ENCODE results near the gene ENDOV.
A peak's percentile ranks its signal among the peaks of the same experiment; 100 is the strongest.

ENDOV gene

GRCh38 chr17:80482058-80482318, 67.0 kb downstream of the ENDOV start:
- DNase-seq = no peak
- Histone ChIP-seq H3K27me3 (peaks cover 25% of the 10 kb centered on the region), H3K4me3 (ENCODE audit: low read depth, low read length) (no peak overlapping the region), H3K4me1 (peaks cover 18% of the 10 kb centered on the region), H3K9me3 (no peaks in the 10 kb centered on the region), H3K36me3 (no peaks in the 10 kb centered on the region)
- no peak for TF ChIP-seq CTCF (IDR thresholded peaks at IDR 0.05; ENCODE audit: low read depth, low read length)

GRCh38 chr17:80482555-80483308, 67.8 kb downstream of the ENDOV start:
- no peak for DNase-seq
- H3K27me3 ChIP-seq = peaks cover 18% of the 10 kb centered on the region

GRCh38 chr17:80485846-80486245, 70.9 kb downstream of the ENDOV start:
- no peaks in the 10 kb centered on the region for H3K9me3 ChIP-seq
- no peak for TF ChIP-seq CTCF (IDR thresholded peaks at IDR 0.05; ENCODE audit: low read depth, low read length)
- no peak overlapping the region for H3K4me3 ChIP-seq (ENCODE audit: low read depth, low read length)
- peak; percentile 95 for DNase-seq
- H3K36me3 ChIP-seq = no peaks in the 10 kb centered on the region
- peaks cover 21% of the 10 kb centered on the region for H3K4me1 ChIP-seq
- no peaks in the 10 kb centered on the region for H3K27me3 ChIP-seq

More at GRCh38 chr17:80482555-80483308, 67.8 kb downstream of the ENDOV start:
- Histone ChIP-seq H3K36me3 (no peaks in the 10 kb centered on the region), H3K9me3 (no peaks in the 10 kb centered on the region), H3K4me3 (ENCODE audit: low read depth, low read length) (no peak overlapping the region), H3K4me1 (peaks cover 21% of the 10 kb centered on the region)
- no peak for TF ChIP-seq CTCF (IDR thresholded peaks at IDR 0.05; ENCODE audit: low read depth, low read length)

GRCh38 chr17:80486692-80487091, 71.7 kb downstream of the ENDOV start:
- Histone ChIP-seq H3K9me3 (no peaks in the 10 kb centered on the region), H3K36me3 (no peaks in the 10 kb centered on the region), H3K27me3 (no peaks in the 10 kb centered on the region), H3K4me1 (peaks cover 21% of the 10 kb centered on the region), H3K4me3 (ENCODE audit: low read depth, low read length) (no peak overlapping the region)
- no peak for DNase-seq
- no peak for TF ChIP-seq CTCF (IDR thresholded peaks at IDR 0.05; ENCODE audit: low read depth, low read length)

- Histone ChIP-seq H3K36me3 (no peaks in the 10 kb centered on the region), H3K4me1 (peaks cover 21% of the 10 kb centered on the region), H3K9me3 (no peaks in the 10 kb centered on the region), H3K4me3 (ENCODE audit: low read depth, low read length) (no peak overlapping the region), H3K27me3 (no peaks in the 10 kb centered on the region)
- DNase-seq = no peak
- TF ChIP-seq CTCF (IDR thresholded peaks at IDR 0.05; ENCODE audit: low read depth, low read length) = no peak
Observed at GRCh38 chr17:80487511-80487910, 72.5 kb downstream of the ENDOV start.

Data from BE2C (cell line).